SK-N-SH (cell line): Measurements from ENCODE around the gene NFIA. TPM values are rescaled to one million over a fixed set of nuclear protein-coding genes. Genes with fewer than 3 reads are reported as not detected.
A peak's percentile ranks its signal among the peaks of the same experiment; 100 is the strongest.

Experiments
- CTCF ChIA-PET: fragments of 300-600, 350-600 bp; formaldehyde crosslinking; extraction: SDS; loops from one replicate; lab custom pipeline; 2021; lab: Yijun Ruan, JAX
- POLR2A ChIA-PET: fragments of 350-600 bp; sonication (Branson Sonifier 250); formaldehyde crosslinking; extraction: SDS; loops from one replicate; lab custom pipeline; 2020; ENCODE audit warnings: antibody characterized with exemption, inconsistent platforms; lab: Yijun Ruan, JAX
- DNase-seq: peaks from one replicate; pipeline ENCODE4 v3.0.0; 2012
- H2AFZ ChIP-seq: fragments of 200-600 bp; sonication (generic); 2 replicates; pipeline ENCODE4 v1.8.1; 2016; ENCODE audit warnings: antibody characterized with exemption, mild to moderate bottlenecking, low read depth
- H3F3A ChIP-seq: fragments of 200-600 bp; sonication (generic); replicated peaks from 2 replicates; pipeline ENCODE3; 2016; ENCODE audit warnings: antibody characterized with exemption, mild to moderate bottlenecking; ENCODE audit not compliant: insufficient read depth
- H3K27ac ChIP-seq, 2 experiments: fragments of 200-500 bp in 1 of 2; fragments of 200-600 bp in 1 of 2; sonication (Bioruptor generic) in 1 of 2; sonication (generic), shearing (Covaris generic) in 1 of 2; 2 replicates each; pipeline versions ENCODE4 v1.5.1 to v1.6.1; 2014 to 2016; ENCODE audit warnings: low read depth in 2 of 2, inconsistent platforms in 1 of 2, low read length in 1 of 2, mild to moderate bottlenecking in 1 of 2, mixed read lengths in 1 of 2
- H3K27me3 ChIP-seq: fragments of 200-600 bp; sonication (generic), shearing (Covaris generic); 2 replicates; pipeline ENCODE4 v1.6.1; 2016; ENCODE audit warnings: mixed run types; ENCODE audit not compliant: insufficient read depth
- H3K36me3 ChIP-seq, 2 experiments: fragments of 200-500 bp in 1 of 2; fragments of 200-600 bp in 1 of 2; sonication (Bioruptor generic) in 1 of 2; sonication (generic) in 1 of 2; replicated peaks in 1 of 2; 2 replicates each; pipeline versions ENCODE3 to v1.5.1; 2014 to 2016; ENCODE audit warnings: low read length in 1 of 2, mild to moderate bottlenecking in 1 of 2; ENCODE audit not compliant: insufficient read depth in 2 of 2, control insufficient read depth in 1 of 2
- H3K4me1 ChIP-seq, 2 experiments: fragments of 200-500 bp in 1 of 2; fragments of 200-600 bp in 1 of 2; sonication (Bioruptor generic) in 1 of 2; sonication (generic), shearing (Covaris generic) in 1 of 2; 2 replicates each; pipeline versions ENCODE4 v1.5.1 to v1.6.1; 2014 to 2016; ENCODE audit warnings: low read depth in 1 of 2, low read length in 1 of 2, mixed run types in 1 of 2; ENCODE audit not compliant: insufficient read depth in 2 of 2, control insufficient read depth in 1 of 2
- H3K4me2 ChIP-seq: fragments of 200-600 bp; sonication (generic), shearing (Covaris generic); 2 replicates; pipeline ENCODE4 v1.6.1; 2017; ENCODE audit warnings: mixed run types
- H3K4me3 ChIP-seq, 2 experiments: fragments of 200-500 bp in 1 of 2; fragments of 200-600 bp in 1 of 2; sonication (Bioruptor generic) in 1 of 2; sonication (generic), shearing (Covaris generic) in 1 of 2; 2 replicates each; pipeline versions ENCODE4 v1.5.1 to v1.8.1; 2014 to 2016; ENCODE audit warnings: low read depth in 2 of 2, inconsistent platforms in 1 of 2, low read length in 1 of 2, mild to moderate bottlenecking in 1 of 2, mixed read lengths in 1 of 2, moderate library complexity in 1 of 2
- H3K79me2 ChIP-seq: fragments of 200-600 bp; sonication (generic); 2 replicates; pipeline ENCODE4 v1.8.1; 2017; ENCODE audit warnings: mild to moderate bottlenecking; ENCODE audit not compliant: insufficient read depth
- H3K9ac ChIP-seq: fragments of 200-600 bp; sonication (generic); 2 replicates; pipeline ENCODE4 v1.6.1; 2017; ENCODE audit warnings: mixed run types
- H3K9me2 ChIP-seq: fragments of 200-600 bp; sonication (generic); 2 replicates; pipeline ENCODE4 v1.6.1; 2017; ENCODE audit warnings: mixed run types
- H3K9me3 ChIP-seq: fragments of 200-600 bp; sonication (generic); 2 replicates; pipeline ENCODE4 v1.6.1; 2017; ENCODE audit warnings: mixed run types, mild to moderate bottlenecking, moderate library complexity
- H4K20me1 ChIP-seq: fragments of 200-600 bp; sonication (generic); 2 replicates; pipeline ENCODE4 v1.6.1; 2017; ENCODE audit warnings: mild to moderate bottlenecking, mixed run types; ENCODE audit not compliant: insufficient read depth
- CHD2 ChIP-seq: fragments of 150-350 bp; IDR thresholded peaks from 2 replicates; pipeline ENCODE4 v1.6.1; 2018; ENCODE audit warnings: low read length; ENCODE audit not compliant: partially characterized antibody
- EP300 ChIP-seq, 2 experiments: IDR thresholded peaks; 2 replicates each; pipeline versions ENCODE4 v1.4.0 to v1.6.1; 2012; ENCODE audit warnings: borderline replicate concordance in 1 of 2, low read depth in 1 of 2, low read length in 1 of 2
- EZH2phosphoT487 ChIP-seq: fragments of 200-600 bp; sonication (generic); IDR thresholded peaks from 2 replicates; pipeline ENCODE4 v1.6.1; 2017; ENCODE audit warnings: low read depth, mixed run types, mild to moderate bottlenecking, antibody characterized with exemption, moderate library complexity, borderline replicate concordance
- FOSL2 ChIP-seq: IDR thresholded peaks from 2 replicates; pipeline ENCODE4 v1.4.0; 2012; ENCODE audit warnings: low read depth, mild to moderate bottlenecking, moderate library complexity, borderline replicate concordance
- FOXJ3 ChIP-seq: sonication (generic); formaldehyde crosslinking; IDR thresholded peaks from 2 replicates; pipeline ENCODE4 v1.5.1; 2020; ENCODE audit warnings: mild to moderate bottlenecking, missing genetic modification reagents
- FOXM1 ChIP-seq: IDR thresholded peaks from 2 replicates; pipeline ENCODE4 v1.4.0; 2012; ENCODE audit warnings: low read depth, mild to moderate bottlenecking
- GATA2 ChIP-seq: sonication (generic); formaldehyde crosslinking; IDR thresholded peaks from 2 replicates; pipeline ENCODE4 v1.5.0; 2020; ENCODE audit warnings: mild to moderate bottlenecking, missing genetic modification reagents
- MXI1 ChIP-seq: IDR thresholded peaks from 2 replicates; pipeline ENCODE4 v1.6.1; 2012; ENCODE audit warnings: mild to moderate bottlenecking, low read depth, low read length, improper control_type of control experiment
- NFIC ChIP-seq: IDR thresholded peaks from 2 replicates; pipeline ENCODE4 v1.4.0; 2012; ENCODE audit warnings: borderline replicate concordance
- NRF1 ChIP-seq: IDR thresholded peaks from 2 replicates; pipeline ENCODE4 v1.6.1; 2012; ENCODE audit warnings: low read depth, mild to moderate bottlenecking, low read length
- POLR2AphosphoS5 ChIP-seq: IDR thresholded peaks from 2 replicates; pipeline ENCODE4 v1.6.1; 2012; ENCODE audit warnings: low read depth, low read length
- RAD21 ChIP-seq: IDR thresholded peaks from 2 replicates; pipeline ENCODE4 v1.6.1; 2012; ENCODE audit warnings: mild to moderate bottlenecking, low read length
- RCOR1 ChIP-seq: fragments of 150-350 bp; IDR thresholded peaks from 2 replicates; pipeline ENCODE4 v1.6.1; 2017; ENCODE audit warnings: antibody characterized with exemption, low read length
- RFX5 ChIP-seq: IDR thresholded peaks from 2 replicates; pipeline ENCODE4 v1.6.1; 2012; ENCODE audit warnings: mild to moderate bottlenecking, improper control_type of control experiment, low read length
- SIN3A ChIP-seq: IDR thresholded peaks from 2 replicates; pipeline ENCODE4 v1.6.1; 2012; ENCODE audit warnings: low read depth, mild to moderate bottlenecking, low read length, moderate library complexity, borderline replicate concordance
- SMC3 ChIP-seq: IDR thresholded peaks from 2 replicates; pipeline ENCODE4 v1.6.1; 2012; ENCODE audit warnings: low read depth, low read length, improper control_type of control experiment
- TAF1 ChIP-seq: IDR thresholded peaks from 2 replicates; pipeline ENCODE4 v1.6.1; 2012; ENCODE audit warnings: low read depth, mild to moderate bottlenecking, low read length, moderate library complexity, borderline replicate concordance
- TEAD4 ChIP-seq: IDR thresholded peaks from 2 replicates; pipeline ENCODE4 v1.4.0; 2012; ENCODE audit warnings: mild to moderate bottlenecking, borderline replicate concordance; ENCODE audit not compliant: insufficient read depth
- YY1 ChIP-seq: IDR thresholded peaks from 2 replicates; pipeline ENCODE4 v1.4.0; 2012; ENCODE audit warnings: low read depth, mild to moderate bottlenecking
- WGBS: methylation state at CpG from one replicate; pipeline ENCODE4 v1.1.6; 2017; ENCODE audit warnings: low lambda C conversion rate; 5-methylcytosine and 5-hydroxymethylcytosine counted together
- polyA plus RNA-seq, 3 experiments: library from polyadenylated mRNA; depleted of rRNA; stranded (reverse); fragments of >200 nt; gene quantifications; 2 replicates each; pipeline ENCODE4 v1.2.3, GENCODE V29; 2012
- TF ChIP-seq, protein P1 (sequence below): IDR thresholded peaks from 2 replicates; pipeline ENCODE4 v1.6.1; 2012; ENCODE audit warnings: mild to moderate bottlenecking, low read depth, low read length, moderate library complexity
- TF ChIP-seq, protein P2 (sequence below): IDR thresholded peaks from 2 replicates; pipeline ENCODE4 v1.4.0; 2012; ENCODE audit warnings: low read depth, borderline replicate concordance
- TF ChIP-seq, protein P3 (sequence below): fragments of 200-600 bp; sonication (generic); IDR thresholded peaks from 2 replicates; pipeline ENCODE4 v1.6.1; 2017; ENCODE audit warnings: antibody characterized with exemption, mild to moderate bottlenecking, moderate library complexity
- TF ChIP-seq, protein P4 (sequence below): IDR thresholded peaks from 2 replicates; pipeline ENCODE4 v1.4.0; 2012; ENCODE audit warnings: low read depth

NFIA gene
- polyA plus RNA-seq, 1 of the 3 experiments (the other 2 are of a cell fraction), result 3.3 TPM

DNA sequence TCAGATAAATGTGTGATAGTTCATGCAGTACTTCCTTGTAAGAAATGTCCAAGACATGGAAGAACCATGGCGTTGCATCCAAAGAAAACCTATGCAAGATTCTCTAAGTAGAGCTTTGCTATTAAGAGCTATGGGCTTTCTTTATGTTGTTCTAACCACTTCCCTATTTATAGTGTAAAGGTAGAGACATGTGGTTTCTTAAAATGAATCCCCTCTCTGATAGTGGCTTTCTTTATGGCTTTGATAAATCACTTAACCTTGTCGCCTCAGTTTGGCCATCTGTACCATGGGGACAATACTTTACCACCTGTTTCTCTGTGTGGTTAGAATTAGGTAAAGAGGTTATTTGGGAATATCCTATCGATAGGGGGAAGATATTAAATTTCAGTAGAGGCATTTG is 305.5 kb downstream of the NFIA start:
- DNase-seq, result no peak
- peak overlapping the region in 1 of 2 experiments; percentile 77; a peak in 2 of 4 replicates for H3K27ac ChIP-seq
- H3K9ac ChIP-seq, result no peak overlapping the region

DNA sequence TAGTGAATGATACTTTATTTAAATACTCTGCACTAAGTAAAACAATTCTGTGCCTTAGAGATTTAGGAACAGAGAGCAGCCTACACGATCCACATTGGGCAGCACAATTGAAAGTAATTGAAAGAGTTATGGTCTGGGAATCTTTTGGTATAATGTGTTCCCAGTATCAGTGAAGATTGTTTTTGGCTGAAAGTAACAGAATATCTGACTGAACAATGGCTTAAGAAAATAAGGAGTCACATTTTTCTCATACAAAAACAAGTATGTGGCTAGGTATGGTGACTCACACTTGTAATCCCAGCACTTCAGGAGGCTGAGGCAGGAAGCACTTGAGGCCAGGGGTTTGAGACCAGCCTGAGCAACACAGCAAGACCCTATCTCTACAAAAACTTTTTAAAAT is 306.2 kb downstream of the NFIA start:
- DNase-seq, result no peak
- Histone ChIP-seq H3K27me3 (no peaks in the 10 kb centered on the region), H3K36me3 (peaks cover 6 to 16% of the 10 kb centered on the region in 2 experiments), H4K20me1 (no peaks in the 10 kb centered on the region), H3K9me3 (no peaks in the 10 kb centered on the region), H3K27ac (peak overlapping the region in 1 of 2 experiments; percentile 77; a peak in 2 of 4 replicates), H3F3A (peaks cover 9% of the 10 kb centered on the region), H3K4me1 (peaks cover 0 to 14% of the 10 kb centered on the region in 2 experiments; a peak in 3 of 4 replicates), H2AFZ (no peak overlapping the region; the same call in 1 of the 2 replicates), H3K9me2 (no peaks in the 10 kb centered on the region), H3K4me2 (no peak overlapping the region), H3K4me3 (no peak overlapping the region), H3K79me2 (no peaks in the 10 kb centered on the region), H3K9ac (no peak overlapping the region; the same call in 1 of the 2 replicates)
- ChIA-PET POLR2A (no interaction called here), CTCF (no interaction called here)
- 85% methylated on average over 1 of the region's 1 CpG for WGBS
- no peak for TF ChIP-seq TAF1
- no peak for TF ChIP-seq EP300 (IDR thresholded peaks at IDR 0.05; ENCODE audit: borderline replicate concordance in 1 of 2, low read depth in 1 of 2, low read length in 1 of 2)
- TF ChIP-seq, protein P1, sequence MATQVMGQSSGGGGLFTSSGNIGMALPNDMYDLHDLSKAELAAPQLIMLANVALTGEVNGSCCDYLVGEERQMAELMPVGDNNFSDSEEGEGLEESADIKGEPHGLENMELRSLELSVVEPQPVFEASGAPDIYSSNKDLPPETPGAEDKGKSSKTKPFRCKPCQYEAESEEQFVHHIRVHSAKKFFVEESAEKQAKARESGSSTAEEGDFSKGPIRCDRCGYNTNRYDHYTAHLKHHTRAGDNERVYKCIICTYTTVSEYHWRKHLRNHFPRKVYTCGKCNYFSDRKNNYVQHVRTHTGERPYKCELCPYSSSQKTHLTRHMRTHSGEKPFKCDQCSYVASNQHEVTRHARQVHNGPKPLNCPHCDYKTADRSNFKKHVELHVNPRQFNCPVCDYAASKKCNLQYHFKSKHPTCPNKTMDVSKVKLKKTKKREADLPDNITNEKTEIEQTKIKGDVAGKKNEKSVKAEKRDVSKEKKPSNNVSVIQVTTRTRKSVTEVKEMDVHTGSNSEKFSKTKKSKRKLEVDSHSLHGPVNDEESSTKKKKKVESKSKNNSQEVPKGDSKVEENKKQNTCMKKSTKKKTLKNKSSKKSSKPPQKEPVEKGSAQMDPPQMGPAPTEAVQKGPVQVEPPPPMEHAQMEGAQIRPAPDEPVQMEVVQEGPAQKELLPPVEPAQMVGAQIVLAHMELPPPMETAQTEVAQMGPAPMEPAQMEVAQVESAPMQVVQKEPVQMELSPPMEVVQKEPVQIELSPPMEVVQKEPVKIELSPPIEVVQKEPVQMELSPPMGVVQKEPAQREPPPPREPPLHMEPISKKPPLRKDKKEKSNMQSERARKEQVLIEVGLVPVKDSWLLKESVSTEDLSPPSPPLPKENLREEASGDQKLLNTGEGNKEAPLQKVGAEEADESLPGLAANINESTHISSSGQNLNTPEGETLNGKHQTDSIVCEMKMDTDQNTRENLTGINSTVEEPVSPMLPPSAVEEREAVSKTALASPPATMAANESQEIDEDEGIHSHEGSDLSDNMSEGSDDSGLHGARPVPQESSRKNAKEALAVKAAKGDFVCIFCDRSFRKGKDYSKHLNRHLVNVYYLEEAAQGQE, result no peak
- TF ChIP-seq GATA2 (CRISPR knock-in tag), result no peak
- TF ChIP-seq, protein P2, sequence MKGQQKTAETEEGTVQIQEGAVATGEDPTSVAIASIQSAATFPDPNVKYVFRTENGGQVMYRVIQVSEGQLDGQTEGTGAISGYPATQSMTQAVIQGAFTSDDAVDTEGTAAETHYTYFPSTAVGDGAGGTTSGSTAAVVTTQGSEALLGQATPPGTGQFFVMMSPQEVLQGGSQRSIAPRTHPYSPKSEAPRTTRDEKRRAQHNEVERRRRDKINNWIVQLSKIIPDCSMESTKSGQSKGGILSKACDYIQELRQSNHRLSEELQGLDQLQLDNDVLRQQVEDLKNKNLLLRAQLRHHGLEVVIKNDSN, result no peak
- no peak for TF ChIP-seq CHD2
- no peak for TF ChIP-seq RFX5
- no peak for TF ChIP-seq FOXJ3 (CRISPR knock-in tag)
- TF ChIP-seq SIN3A, result no peak

More for the DNA sequence above, 305.5 kb downstream of the NFIA start:
- TF ChIP-seq SMC3 (no peak), FOXM1 (no peak), POLR2AphosphoS5 (no peak), RFX5 (no peak), SIN3A (no peak), FOSL2 (no peak), NFIC (no peak), TEAD4 (no peak), YY1 (no peak), GATA2 (CRISPR knock-in tag) (no peak), RAD21 (no peak), TAF1 (no peak), EP300 (IDR thresholded peaks at IDR 0.05; ENCODE audit: borderline replicate concordance in 1 of 2, low read depth in 1 of 2, low read length in 1 of 2) (no peak), RCOR1 (no peak), NRF1 (no peak), MXI1 (no peak), EZH2phosphoT487 (no peak)
- TF ChIP-seq, protein P3, sequence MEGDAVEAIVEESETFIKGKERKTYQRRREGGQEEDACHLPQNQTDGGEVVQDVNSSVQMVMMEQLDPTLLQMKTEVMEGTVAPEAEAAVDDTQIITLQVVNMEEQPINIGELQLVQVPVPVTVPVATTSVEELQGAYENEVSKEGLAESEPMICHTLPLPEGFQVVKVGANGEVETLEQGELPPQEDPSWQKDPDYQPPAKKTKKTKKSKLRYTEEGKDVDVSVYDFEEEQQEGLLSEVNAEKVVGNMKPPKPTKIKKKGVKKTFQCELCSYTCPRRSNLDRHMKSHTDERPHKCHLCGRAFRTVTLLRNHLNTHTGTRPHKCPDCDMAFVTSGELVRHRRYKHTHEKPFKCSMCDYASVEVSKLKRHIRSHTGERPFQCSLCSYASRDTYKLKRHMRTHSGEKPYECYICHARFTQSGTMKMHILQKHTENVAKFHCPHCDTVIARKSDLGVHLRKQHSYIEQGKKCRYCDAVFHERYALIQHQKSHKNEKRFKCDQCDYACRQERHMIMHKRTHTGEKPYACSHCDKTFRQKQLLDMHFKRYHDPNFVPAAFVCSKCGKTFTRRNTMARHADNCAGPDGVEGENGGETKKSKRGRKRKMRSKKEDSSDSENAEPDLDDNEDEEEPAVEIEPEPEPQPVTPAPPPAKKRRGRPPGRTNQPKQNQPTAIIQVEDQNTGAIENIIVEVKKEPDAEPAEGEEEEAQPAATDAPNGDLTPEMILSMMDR, result no peak
- TF ChIP-seq, protein P2, result no peak
- TF ChIP-seq, protein P4, sequence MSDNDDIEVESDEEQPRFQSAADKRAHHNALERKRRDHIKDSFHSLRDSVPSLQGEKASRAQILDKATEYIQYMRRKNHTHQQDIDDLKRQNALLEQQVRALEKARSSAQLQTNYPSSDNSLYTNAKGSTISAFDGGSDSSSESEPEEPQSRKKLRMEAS, result no peak
- no peaks in the 10 kb centered on the region for H3K27me3 ChIP-seq
- no peaks in the 10 kb centered on the region for H3K9me3 ChIP-seq
- no peaks in the 10 kb centered on the region for H3K79me2 ChIP-seq
- CTCF ChIA-PET, result interaction anchor here (0.9 kb wide), 1 partner anchor 34 kb away, joined by 3 read pairs; no protein-coding TSS in a partner anchor
- no peaks in the 10 kb centered on the region for H4K20me1 ChIP-seq
- peaks cover 0 to 13% of the 10 kb centered on the region in 2 experiments; a peak in 3 of 4 replicates for H3K4me1 ChIP-seq
- H3K36me3 ChIP-seq, result peaks cover 6 to 16% of the 10 kb centered on the region in 2 experiments
- no peak overlapping the region for H3K4me2 ChIP-seq
- no peak overlapping the region for H3K4me3 ChIP-seq
- POLR2A ChIA-PET, result no interaction called here
- H3F3A ChIP-seq, result peaks cover 9% of the 10 kb centered on the region
- 92% methylated on average over 3 of the region's 3 CpGs for WGBS
- H3K9me2 ChIP-seq, result no peaks in the 10 kb centered on the region
- H2AFZ ChIP-seq, result no peak overlapping the region
